ENCODE data around the gene KRTAP5-1. TPM values are rescaled to one million over a fixed set of nuclear protein-coding genes. Genes with fewer than 3 reads are reported as not detected.

The KRTAP5-1 gene
- total RNA-seq, 1 donor from 2014 or later: not detected

- H3K36me3 ChIP-seq (ENCODE audit: control insufficient read depth, insufficient read depth, low read length): peaks cover 1% of the 10 kb centered on the region
- H3K27me3 ChIP-seq (ENCODE audit: control insufficient read depth, insufficient read depth, low read length): no peaks in the 10 kb centered on the region
- H3K4me3 ChIP-seq (ENCODE audit: low read depth, low read length): no peak overlapping the region
- TF ChIP-seq CTCF (IDR thresholded peaks at IDR 0.05; ENCODE audit: insufficient read depth, low read length, poor library complexity, severe bottlenecking): no peak
- DNase-seq (ENCODE audit: low read depth): no peak
These were observed 25.0 kb downstream of the KRTAP5-1 start for GRCh38 chr11:1560002-1560648.

- Histone ChIP-seq H3K4me3 (ENCODE audit: low read depth, low read length) (no peak overlapping the region), H3K36me3 (ENCODE audit: control insufficient read depth, insufficient read depth, low read length) (peaks cover 1% of the 10 kb centered on the region), H3K27me3 (ENCODE audit: control insufficient read depth, insufficient read depth, low read length) (no peaks in the 10 kb centered on the region)
- no peak for TF ChIP-seq CTCF (IDR thresholded peaks at IDR 0.05; ENCODE audit: insufficient read depth, low read length, poor library complexity, severe bottlenecking)
- peak; percentile 71 for DNase-seq (ENCODE audit: low read depth)
These were observed 25.8 kb downstream of the KRTAP5-1 start for GRCh38 chr11:1559111-1559951.

GRCh38 chr11:1558775-1559110 lies 26.3 kb downstream of the KRTAP5-1 start:
- no peak for DNase-seq (ENCODE audit: low read depth)
- no peak overlapping the region for H3K4me3 ChIP-seq (ENCODE audit: low read depth, low read length)
- H3K27me3 ChIP-seq (ENCODE audit: control insufficient read depth, insufficient read depth, low read length): no peaks in the 10 kb centered on the region
- TF ChIP-seq CTCF (IDR thresholded peaks at IDR 0.05; ENCODE audit: insufficient read depth, low read length, poor library complexity, severe bottlenecking): no peak
- peaks cover 1% of the 10 kb centered on the region for H3K36me3 ChIP-seq (ENCODE audit: control insufficient read depth, insufficient read depth, low read length)

GRCh38 chr11:1557904-1558774 lies 26.9 kb downstream of the KRTAP5-1 start:
- TF ChIP-seq CTCF (IDR thresholded peaks at IDR 0.05; ENCODE audit: insufficient read depth, low read length, poor library complexity, severe bottlenecking): no peak
- Histone ChIP-seq H3K27me3 (ENCODE audit: control insufficient read depth, insufficient read depth, low read length) (no peaks in the 10 kb centered on the region), H3K4me3 (ENCODE audit: low read depth, low read length) (no peak overlapping the region), H3K36me3 (ENCODE audit: control insufficient read depth, insufficient read depth, low read length) (peaks cover 1% of the 10 kb centered on the region)
- peak; percentile 42 for DNase-seq (ENCODE audit: low read depth)

GRCh38 chr11:1557051-1557884 lies 27.8 kb downstream of the KRTAP5-1 start:
- TF ChIP-seq CTCF (IDR thresholded peaks at IDR 0.05; ENCODE audit: insufficient read depth, low read length, poor library complexity, severe bottlenecking): no peak
- Histone ChIP-seq H3K36me3 (ENCODE audit: control insufficient read depth, insufficient read depth, low read length) (peaks cover 1% of the 10 kb centered on the region), H3K4me3 (ENCODE audit: low read depth, low read length) (no peak overlapping the region), H3K27me3 (ENCODE audit: control insufficient read depth, insufficient read depth, low read length) (no peaks in the 10 kb centered on the region)
- no peak for DNase-seq (ENCODE audit: low read depth)
